ENCODE data around the gene SH2D3C.

- TF ChIP-seq CTCF (IDR thresholded peaks at IDR 0.05) = no peak
- TF ChIP-seq POLR2A (IDR thresholded peaks at IDR 0.05) = no peak
Measured at GRCh38 chr9:127815512-127816361, 37.3 kb upstream of the SH2D3C start.
